Testis (tissue), 3 donors: Measurements from ENCODE around the gene HDAC9. TPM values are rescaled to one million over a fixed set of nuclear protein-coding genes. Genes with fewer than 3 reads are reported as not detected.

Experiments
- DNase-seq: peaks from one replicate; pipeline ENCODE4 v3.0.0-alpha.2; 2019
- H3K27ac ChIP-seq, 2 donors: fragments of 200-600 bp; sonication (generic); one replicate each; pipeline ENCODE4 v1.5.1; 2019
- H3K27me3 ChIP-seq: fragments of 200-600 bp; sonication (generic); one replicate; pipeline ENCODE4 v1.5.1; 2019
- H3K36me3 ChIP-seq: fragments of 200-600 bp; sonication (generic); one replicate; pipeline ENCODE4 v1.5.1; 2017; ENCODE audit warnings: low read depth; ENCODE audit errors: missing control alignments
- H3K4me1 ChIP-seq: fragments of 200-600 bp; sonication (generic); one replicate; pipeline ENCODE4 v1.5.1; 2019
- H3K4me3 ChIP-seq, 2 donors: fragments of 200-600 bp; sonication (generic); one replicate each; pipeline ENCODE4 v1.5.1; 2017 to 2019
- H3K9me3 ChIP-seq: fragments of 200-600 bp; sonication (generic); one replicate; pipeline ENCODE4 v1.5.1; 2017
- POLR2A ChIP-seq: fragments of 450-650 bp; IDR thresholded peaks from one replicate; pipeline ENCODE4 v1.6.1; 2017; ENCODE audit warnings: antibody characterized with exemption, mild to moderate bottlenecking, moderate library complexity
- WGBS, 2 donors: methylation state at CpG; one replicate each; pipeline ENCODE4 v1.1.5; 2018; 5-methylcytosine and 5-hydroxymethylcytosine counted together
- intact Hi-C: fragments of 100-400 bp; cut with DNase I; formaldehyde crosslinking; loops from one replicate; pipeline ENCODE4 v1.15.1; 2023; ENCODE audit warnings: low total_unique reads
- polyA plus RNA-seq: library from polyadenylated mRNA; stranded (reverse); fragments of 350-450 nt; fragmentation: Illumina TruSeq; extraction: RNeasy Lipid Tissue Mini Kit (QIAGEN cat#74804); gene quantifications from one replicate; pipeline ENCODE4 v1.2.3, GENCODE V29; 2014; ENCODE audit warnings: low read depth, low replicate concordance; ENCODE audit not compliant: insufficient read depth
- small RNA-seq, 2 donors: library from RNA; depleted of rRNA; stranded (forward); fragments of <200 nt; gene quantifications; one replicate each; pipeline ENCODE3, GENCODE V24; 2016
- total RNA-seq, 2 donors: library from RNA; depleted of rRNA; stranded (reverse); fragments of >200 nt; gene quantifications; one replicate each; pipeline ENCODE4 v1.2.3, GENCODE V29; 2016
- TF ChIP-seq, protein P1 (sequence below), 3 experiments: fragments of 450-650 bp in 2 of 3; fragments of 200-600 bp in 1 of 3; sonication (generic) in 1 of 3; IDR thresholded peaks; one replicate each; pipeline ENCODE4 v1.5.1; 2016 to 2019; ENCODE audit warnings: antibody characterized with exemption in 3 of 3, mild to moderate bottlenecking in 2 of 3, moderate library complexity in 1 of 3

The HDAC9 gene
- total and polyA plus RNA-seq, 3 donors from 2014 or later: 30.6 to 35.5 (median 35.4) TPM

GRCh38 chr7:19051767-19052375 is 556.3 kb downstream of the HDAC9 start:
- Histone ChIP-seq H3K36me3 (no peaks in the 10 kb centered on the region), H3K27ac (no peak overlapping the region), H3K4me3 (no peak overlapping the region), H3K27me3 (no peaks in the 10 kb centered on the region), H3K4me1 (no peaks in the 10 kb centered on the region), H3K9me3 (no peaks in the 10 kb centered on the region)
- TF ChIP-seq POLR2A: no peak
- TF ChIP-seq, protein P1, sequence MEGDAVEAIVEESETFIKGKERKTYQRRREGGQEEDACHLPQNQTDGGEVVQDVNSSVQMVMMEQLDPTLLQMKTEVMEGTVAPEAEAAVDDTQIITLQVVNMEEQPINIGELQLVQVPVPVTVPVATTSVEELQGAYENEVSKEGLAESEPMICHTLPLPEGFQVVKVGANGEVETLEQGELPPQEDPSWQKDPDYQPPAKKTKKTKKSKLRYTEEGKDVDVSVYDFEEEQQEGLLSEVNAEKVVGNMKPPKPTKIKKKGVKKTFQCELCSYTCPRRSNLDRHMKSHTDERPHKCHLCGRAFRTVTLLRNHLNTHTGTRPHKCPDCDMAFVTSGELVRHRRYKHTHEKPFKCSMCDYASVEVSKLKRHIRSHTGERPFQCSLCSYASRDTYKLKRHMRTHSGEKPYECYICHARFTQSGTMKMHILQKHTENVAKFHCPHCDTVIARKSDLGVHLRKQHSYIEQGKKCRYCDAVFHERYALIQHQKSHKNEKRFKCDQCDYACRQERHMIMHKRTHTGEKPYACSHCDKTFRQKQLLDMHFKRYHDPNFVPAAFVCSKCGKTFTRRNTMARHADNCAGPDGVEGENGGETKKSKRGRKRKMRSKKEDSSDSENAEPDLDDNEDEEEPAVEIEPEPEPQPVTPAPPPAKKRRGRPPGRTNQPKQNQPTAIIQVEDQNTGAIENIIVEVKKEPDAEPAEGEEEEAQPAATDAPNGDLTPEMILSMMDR (IDR thresholded peaks at IDR 0.05): peak; percentile 42 to 82 (median 47)
- WGBS, 2 donors: 50 to 67% methylated on average over 7 of the region's 7 CpGs
- DNase-seq: peak; percentile 72
- intact Hi-C loops: no loop called here

Small RNA genes within 50 kb of the gene (small RNA-seq; reads per million reads assigned to genes)
- gene RN7SKP266: 0 reads per million in 2 donors
